Measurements from ENCODE around the gene TMEM39B.
"Not testable (repeated sequence)": the region's sequence is repeated elsewhere in the genome, so short reads cannot be mapped to it uniquely, and the experiment has no call there.

TMEM39B gene

DNA sequence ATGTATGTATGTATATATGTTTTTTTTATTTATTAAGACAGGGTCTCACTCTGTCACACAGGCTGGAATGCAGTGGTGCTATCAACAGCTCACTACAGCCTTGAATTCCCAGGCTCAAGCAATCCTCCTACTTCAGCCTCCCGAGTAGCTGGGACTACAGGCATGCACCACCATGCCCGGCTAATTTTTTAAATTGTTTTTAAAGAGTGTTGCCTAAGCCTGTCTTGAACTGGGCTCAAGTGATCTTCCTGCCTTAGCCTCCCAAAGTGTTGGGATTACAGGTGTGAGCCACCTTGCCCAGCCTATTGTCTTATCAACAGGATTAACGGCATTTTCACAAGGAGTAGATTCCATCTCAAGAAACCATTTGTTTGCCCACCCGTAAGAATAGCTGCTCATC, 40.7 kb downstream of the TMEM39B start:
- DNase-seq: not testable (repeated sequence)

DNA sequence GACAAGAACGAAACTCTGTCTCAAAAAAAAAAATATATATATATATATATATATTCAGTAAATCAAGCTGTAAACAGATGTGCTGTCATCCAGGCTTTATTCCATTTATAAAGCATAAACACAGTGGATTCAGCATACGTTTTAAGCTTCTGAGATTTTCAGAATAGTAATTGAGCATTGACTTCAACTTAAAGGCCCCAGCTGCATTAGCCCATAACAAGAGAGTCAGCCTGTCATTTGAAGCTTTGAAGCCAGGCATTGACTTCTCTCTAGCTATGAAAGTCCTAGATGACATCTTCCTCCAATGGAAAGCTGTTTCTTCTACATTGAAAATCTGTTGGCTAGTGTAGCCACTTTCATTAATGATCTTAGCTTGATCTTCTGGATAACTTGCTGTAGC, 41.7 kb downstream of the TMEM39B start:
- no peak for DNase-seq

GRCh38 chr1:32115496-32115895, 42.8 kb downstream of the TMEM39B start:
- DNase-seq: no peak

DNA sequence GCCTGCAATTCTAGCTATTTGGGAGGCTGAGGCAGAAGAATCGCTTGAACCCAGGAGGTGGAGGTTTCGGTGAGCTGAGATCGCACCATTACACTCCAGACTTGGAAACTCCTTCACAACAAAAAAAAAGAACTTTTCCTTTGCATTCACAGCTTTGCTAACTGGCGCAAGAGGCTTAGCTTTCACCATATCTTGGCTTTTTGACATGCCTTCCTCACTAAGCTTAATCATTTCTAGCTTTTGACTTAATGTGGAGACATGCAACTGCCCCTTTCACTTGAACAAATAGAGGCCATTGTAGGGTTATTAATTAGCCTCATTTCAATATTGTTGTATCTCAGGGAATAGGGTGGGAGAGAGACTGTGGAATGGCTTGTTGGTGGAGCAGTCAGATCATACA, 43.8 kb downstream of the TMEM39B start:
- DNase-seq: no peak

DNA sequence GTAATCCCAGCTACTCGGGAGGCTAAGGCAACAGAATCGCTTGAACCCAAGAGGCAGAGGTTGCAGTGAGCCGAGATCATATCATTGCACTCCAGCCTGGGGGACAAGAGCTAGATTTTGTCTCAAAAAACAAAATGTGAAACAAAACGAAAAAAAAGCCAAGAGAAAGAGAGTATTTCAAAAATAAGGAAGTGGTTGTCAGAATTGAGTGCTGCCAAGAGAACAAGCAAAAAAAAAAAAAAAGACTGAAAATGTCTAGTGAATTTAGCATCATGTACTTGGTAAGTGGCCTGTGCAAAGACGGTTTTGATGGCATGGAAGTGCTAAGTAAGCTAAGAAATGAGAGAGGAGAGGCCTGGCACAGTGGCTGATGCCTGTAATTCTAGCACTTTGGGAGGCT, 49.4 kb downstream of the TMEM39B start:
- DNase-seq: no peak

DNA sequence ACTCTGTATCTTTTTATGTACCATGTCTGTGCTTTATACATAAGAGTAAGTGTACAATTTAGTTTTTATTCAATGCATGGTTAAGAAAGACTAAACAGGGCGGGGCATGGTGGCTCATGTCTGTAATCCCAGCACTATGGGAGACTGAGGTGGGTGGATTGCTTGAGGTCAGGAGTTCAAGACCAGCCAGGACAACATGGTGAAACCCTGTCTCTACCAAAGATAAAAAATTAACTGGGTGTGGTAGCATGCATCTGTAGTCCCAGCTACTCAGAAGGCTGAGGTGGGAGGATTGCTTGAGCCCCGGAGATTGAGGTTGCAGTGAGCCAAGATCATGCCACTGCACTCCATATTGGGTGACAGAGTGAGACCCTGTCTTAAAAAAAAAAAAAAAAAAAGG, 50.6 kb downstream of the TMEM39B start:
- DNase-seq: not testable (repeated sequence)

- peak; percentile 32 for DNase-seq
Observed at GRCh38 chr1:32125313-32125712, 52.6 kb downstream of the TMEM39B start.

- no peak for DNase-seq
Observed at GRCh38 chr1:32126770-32127169, 54.0 kb downstream of the TMEM39B start.

GRCh38 chr1:32127409-32128198, 54.9 kb downstream of the TMEM39B start:
- DNase-seq: no peak

- no peak for DNase-seq
Observed at GRCh38 chr1:32128479-32128878, 55.7 kb downstream of the TMEM39B start.

- DNase-seq: no peak
Observed at GRCh38 chr1:32128964-32129363, 56.2 kb downstream of the TMEM39B start.

- DNase-seq: not testable (repeated sequence)
Observed at GRCh38 chr1:32133950-32134280, 61.2 kb downstream of the TMEM39B start.

DNA sequence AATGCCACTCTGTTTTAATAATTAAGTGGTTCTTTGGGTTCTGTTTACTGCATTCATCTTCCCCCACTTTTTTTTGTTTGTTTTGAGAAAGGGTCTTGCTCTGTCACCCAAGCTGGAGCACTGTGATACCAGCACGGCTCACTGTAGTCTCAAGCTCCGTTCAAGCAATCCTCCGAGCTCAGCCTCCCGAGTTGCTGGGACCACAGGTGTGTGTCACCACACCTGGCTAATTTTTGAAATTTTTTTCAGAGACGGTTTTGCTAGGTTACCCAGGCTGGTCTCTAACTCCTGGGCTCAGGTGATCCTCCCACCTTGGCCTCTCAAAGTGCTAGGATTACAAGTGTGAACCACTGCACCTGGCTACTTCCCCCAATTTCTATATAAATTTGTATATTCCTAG, 64.4 kb downstream of the TMEM39B start:
- DNase-seq: no peak

DNA sequence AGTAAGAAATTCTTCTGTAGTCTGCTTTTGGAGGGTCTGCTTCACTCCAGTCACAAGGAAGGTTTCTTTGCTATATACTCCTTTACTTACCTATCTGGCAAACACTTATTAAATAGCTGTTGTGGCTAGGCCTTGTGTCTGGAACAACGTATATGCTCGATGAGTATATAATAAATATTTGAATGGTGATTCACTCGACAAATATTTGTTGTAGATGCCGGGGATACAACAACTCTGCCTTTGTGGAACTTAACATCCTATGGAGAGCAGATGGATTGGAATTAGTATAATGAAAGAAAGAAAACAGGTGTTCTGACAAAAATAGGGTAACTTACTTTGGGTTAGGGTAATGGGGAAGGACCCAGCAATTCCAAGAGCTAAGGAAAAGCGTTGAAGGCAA, 66.2 kb downstream of the TMEM39B start:
- peak; percentile 40 for DNase-seq

GRCh38 chr1:32142446-32143301, 69.9 kb downstream of the TMEM39B start:
- peak; percentile 83 for DNase-seq

DNA sequence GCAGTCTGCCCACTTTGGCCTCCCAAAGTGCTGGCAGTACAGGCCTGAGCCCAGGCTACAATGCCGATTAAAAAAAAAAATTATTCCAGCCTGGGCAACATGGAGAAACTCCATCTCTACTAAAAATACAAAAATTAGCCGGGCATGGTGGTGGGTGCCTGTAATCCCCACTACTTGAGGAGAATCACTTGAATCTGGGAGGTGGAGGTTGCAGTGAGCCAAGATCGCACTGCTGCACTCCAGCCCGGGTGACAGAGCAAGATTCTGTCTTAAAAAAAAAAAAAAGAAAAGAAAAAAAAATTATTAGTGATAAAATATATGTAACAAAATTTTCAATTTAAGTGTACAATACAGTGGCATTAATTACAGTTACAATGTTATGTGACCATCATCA, 70.6 kb downstream of the TMEM39B start:
- DNase-seq: not testable (repeated sequence)

GRCh38 chr1:32144033-32144432, 71.3 kb downstream of the TMEM39B start:
- DNase-seq: no peak

GRCh38 chr1:32147799-32148198, 75.1 kb downstream of the TMEM39B start:
- not testable (repeated sequence) for DNase-seq

GRCh38 chr1:32150847-32151246, 78.1 kb downstream of the TMEM39B start:
- DNase-seq: no peak

GRCh38 chr1:32151319-32151787, 78.6 kb downstream of the TMEM39B start:
- DNase-seq: no peak
